Activated naive CD4-positive, alpha-beta T cell treated with anti-CD3 and anti-CD28 coated beads, Interleukin-2, amount 50 U/mL, for 24 hours (primary cell): ENCODE results near the gene GRIK4.
"Not testable (repeated sequence)": the region's sequence is repeated elsewhere in the genome, so short reads cannot be mapped to it uniquely, and the experiment has no call there.

ENCODE experiments used
- H3K27ac Mint-ChIP-seq: one replicate; pipeline ENCODE4 v1.8.0; 2021; ENCODE audit warnings: mild to moderate bottlenecking, mixed read lengths
- H3K27me3 Mint-ChIP-seq: one replicate; pipeline ENCODE4 v1.8.0; 2021; ENCODE audit warnings: mixed read lengths
- H3K36me3 Mint-ChIP-seq: one replicate; pipeline ENCODE4 v1.8.0; 2021; ENCODE audit warnings: mixed read lengths
- H3K4me1 Mint-ChIP-seq: one replicate; pipeline ENCODE4 v1.8.0; 2021; ENCODE audit warnings: mixed read lengths
- H3K4me3 Mint-ChIP-seq: one replicate; pipeline ENCODE4 v1.8.0; 2021; ENCODE audit warnings: mild to moderate bottlenecking, mixed read lengths
- H3K9me3 Mint-ChIP-seq: one replicate; pipeline ENCODE4 v1.8.0; 2021; ENCODE audit warnings: mixed read lengths

GRIK4 gene

DNA sequence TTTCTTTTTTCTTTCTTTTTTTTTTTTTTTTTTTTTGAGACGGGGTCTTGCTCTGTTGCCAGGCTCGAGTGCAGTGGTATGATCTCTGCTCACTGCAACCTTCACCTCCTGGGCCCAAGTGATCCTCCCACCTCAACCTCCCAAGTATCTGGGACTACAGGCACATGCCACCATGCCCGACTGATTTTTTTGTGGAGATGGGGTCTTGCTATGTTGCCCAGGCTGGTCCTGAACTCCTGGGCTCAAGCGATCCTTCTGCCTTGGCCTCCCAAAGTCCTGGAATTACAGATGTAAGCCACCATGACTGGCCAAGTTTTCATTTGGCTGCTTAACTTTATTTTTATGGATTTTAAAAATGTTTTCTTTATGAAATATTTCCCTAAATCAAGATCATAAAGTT, 520.1 kb downstream of the GRIK4 start:
- H3K36me3 Mint-ChIP-seq, H3K27me3 Mint-ChIP-seq, H3K27ac Mint-ChIP-seq, H3K4me3 Mint-ChIP-seq, H3K9me3 Mint-ChIP-seq: not testable (repeated sequence)
- H3K4me1 Mint-ChIP-seq, result peaks cover 39% of the 10 kb centered on the region

DNA sequence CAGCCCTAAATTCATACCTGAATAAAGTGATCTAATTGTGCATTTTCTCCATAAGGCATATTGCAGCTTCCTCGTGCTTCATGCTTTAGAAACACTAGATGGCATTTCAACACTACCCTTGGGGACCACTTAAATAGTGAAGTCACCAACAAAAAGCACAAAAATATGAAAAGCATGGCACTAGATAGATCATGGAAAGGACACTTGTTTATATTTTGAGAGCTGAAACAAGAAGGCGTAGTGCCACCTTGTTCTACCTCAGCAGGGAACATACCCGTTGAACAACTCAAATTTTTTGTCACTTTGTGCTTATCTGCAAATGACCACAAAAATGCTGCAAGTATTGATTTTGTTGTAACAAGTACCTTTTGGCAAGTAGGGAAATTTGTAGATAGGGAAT, 521.0 kb downstream of the GRIK4 start:
- Mint-ChIP-seq H3K4me1 (peaks cover 39% of the 10 kb centered on the region), H3K4me3 (no peak overlapping the region), H3K36me3 (peaks cover 9% of the 10 kb centered on the region), H3K27ac (no peak overlapping the region), H3K9me3 (no peaks in the 10 kb centered on the region), H3K27me3 (no peaks in the 10 kb centered on the region)

DNA sequence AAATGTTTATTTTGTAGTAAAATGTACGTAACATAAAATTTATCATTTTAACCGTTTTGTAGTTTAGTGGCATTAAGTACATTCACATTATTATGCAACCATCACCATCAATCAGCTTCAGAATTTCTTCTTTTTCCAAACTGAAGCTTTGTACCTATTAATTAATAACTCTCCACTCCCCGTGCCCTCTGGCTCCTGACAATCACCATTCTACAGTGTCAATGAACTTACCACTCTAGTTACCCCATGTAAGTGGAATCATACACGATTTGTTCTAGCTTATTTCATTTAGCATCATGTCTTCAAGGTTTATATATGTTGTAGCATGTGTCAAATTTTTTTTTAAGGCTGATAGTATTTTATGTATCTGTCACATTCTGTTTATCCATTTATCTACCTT, 522.1 kb downstream of the GRIK4 start:
- Mint-ChIP-seq H3K36me3 (peaks cover 11% of the 10 kb centered on the region), H3K27me3 (no peaks in the 10 kb centered on the region), H3K9me3 (no peaks in the 10 kb centered on the region), H3K4me3 (no peak overlapping the region), H3K27ac (no peak overlapping the region), H3K4me1 (peaks cover 41% of the 10 kb centered on the region)

- H3K27me3 Mint-ChIP-seq, result no peaks in the 10 kb centered on the region
- H3K36me3 Mint-ChIP-seq, result peaks cover 12% of the 10 kb centered on the region
- no peak overlapping the region for H3K4me3 Mint-ChIP-seq
- H3K4me1 Mint-ChIP-seq, result peaks cover 40% of the 10 kb centered on the region
- no peaks in the 10 kb centered on the region for H3K9me3 Mint-ChIP-seq
- H3K27ac Mint-ChIP-seq, result no peak overlapping the region
Observed at GRCh38 chr11:121035169-121035755, 523.7 kb downstream of the GRIK4 start.

DNA sequence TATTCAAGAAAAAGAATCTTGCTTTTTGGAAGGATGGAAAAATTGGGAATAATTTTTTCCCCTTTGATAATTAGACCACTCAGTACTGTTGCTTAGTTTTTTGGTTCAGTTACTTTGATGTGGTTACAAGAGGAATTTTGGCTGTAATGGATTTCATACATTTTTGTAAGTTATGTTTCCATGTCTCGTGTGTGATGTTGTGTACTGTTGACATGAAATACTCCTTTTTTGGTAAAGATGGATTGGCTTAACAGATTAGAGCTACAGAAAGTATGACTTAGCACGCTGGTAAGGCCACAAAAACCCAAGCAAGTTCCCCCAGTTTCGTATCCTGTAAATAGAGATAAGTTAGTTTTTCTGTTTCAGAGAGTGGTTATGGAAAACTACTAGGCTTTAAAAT, 524.2 kb downstream of the GRIK4 start:
- Mint-ChIP-seq H3K4me1 (peaks cover 36% of the 10 kb centered on the region), H3K27me3 (no peaks in the 10 kb centered on the region), H3K9me3 (no peaks in the 10 kb centered on the region), H3K36me3 (peaks cover 10% of the 10 kb centered on the region), H3K27ac (peak overlapping the region; percentile 20), H3K4me3 (no peak overlapping the region)

DNA sequence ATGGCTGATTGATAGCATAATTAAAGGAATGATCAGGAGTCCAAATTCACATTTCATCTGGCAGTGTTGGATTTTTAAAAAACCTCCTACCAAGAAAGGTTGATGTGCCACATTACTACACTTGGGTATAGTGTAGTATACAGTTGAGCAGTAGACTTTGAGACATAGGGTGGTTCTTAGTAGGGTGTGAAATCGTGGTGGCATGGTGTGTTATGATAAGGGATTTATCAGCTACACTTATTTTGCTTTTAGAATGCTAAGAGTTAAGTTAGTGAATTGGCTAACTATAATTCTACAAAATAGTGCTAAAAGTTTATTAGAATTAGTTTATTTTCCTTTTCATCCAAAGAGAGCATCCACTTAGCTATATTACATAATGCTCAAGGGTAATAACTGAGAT, 525.5 kb downstream of the GRIK4 start:
- Mint-ChIP-seq H3K36me3 (peaks cover 10% of the 10 kb centered on the region), H3K9me3 (no peaks in the 10 kb centered on the region), H3K27ac (no peak overlapping the region), H3K4me3 (no peak overlapping the region), H3K27me3 (no peaks in the 10 kb centered on the region), H3K4me1 (peaks cover 36% of the 10 kb centered on the region)
